HL-60/S4 treated with retinoic acid at 250 ng/mL for 4 days and 3 days (cell line): ENCODE results near the gene FHIP1A.

Source experiments
- in situ Hi-C: fragments of 300-500 bp; cut with MboI; formaldehyde crosslinking; loops from 2 replicates; pipeline ENCODE4 v1.7.0; 2022; ENCODE audit warnings: low sequenced_read_pairs

The FHIP1A gene

DNA sequence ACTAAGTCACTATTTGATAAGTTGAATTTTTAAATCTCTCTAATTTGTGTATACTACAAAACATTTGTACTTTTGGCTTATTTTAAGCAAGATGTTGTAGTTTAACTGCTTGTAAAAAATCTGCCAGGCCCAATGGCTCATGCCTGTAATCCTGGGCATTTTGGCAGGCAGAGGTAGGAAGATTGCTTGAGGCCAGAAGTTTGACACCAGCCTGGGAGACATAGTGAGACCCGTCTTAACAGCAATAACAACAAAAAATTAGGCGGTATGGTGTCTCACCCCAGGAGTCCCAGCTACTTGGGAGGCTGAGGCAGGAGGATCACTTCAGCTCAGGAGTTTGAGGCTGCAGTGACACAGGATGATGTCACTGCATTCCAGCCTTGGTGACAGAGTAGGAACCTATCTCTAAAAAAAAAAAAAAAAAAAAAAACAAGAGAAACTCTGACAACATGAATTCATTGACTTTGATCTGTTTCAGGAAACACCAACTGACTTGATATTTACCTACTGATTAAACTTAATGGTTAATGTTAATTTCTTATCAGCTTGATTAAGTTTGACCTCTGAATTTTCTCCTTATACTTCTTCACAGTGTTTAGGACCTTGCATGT is 8.9 kb downstream of the FHIP1A start:
- in situ Hi-C loops: no loop called here

DNA sequence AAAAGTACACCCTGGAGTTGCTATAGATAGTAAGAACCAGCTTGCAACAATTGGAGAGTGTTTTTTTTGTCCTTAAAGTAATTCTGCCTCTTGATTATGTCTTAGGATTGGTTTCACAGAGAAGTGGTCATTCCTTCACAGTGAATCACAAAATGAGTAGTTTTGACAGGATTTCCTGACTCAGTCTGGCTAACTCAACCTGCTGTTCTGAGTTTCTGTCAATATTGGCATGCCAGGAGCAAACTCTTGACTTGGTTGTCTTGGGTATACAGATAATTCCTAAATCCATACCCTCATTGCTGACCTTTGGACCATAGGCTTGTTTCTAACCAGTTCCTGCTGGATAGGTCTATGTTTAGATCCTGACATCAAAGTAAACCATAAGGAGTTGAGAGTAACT is 9.4 kb downstream of the FHIP1A start:
- in situ Hi-C loops: no loop called here

DNA sequence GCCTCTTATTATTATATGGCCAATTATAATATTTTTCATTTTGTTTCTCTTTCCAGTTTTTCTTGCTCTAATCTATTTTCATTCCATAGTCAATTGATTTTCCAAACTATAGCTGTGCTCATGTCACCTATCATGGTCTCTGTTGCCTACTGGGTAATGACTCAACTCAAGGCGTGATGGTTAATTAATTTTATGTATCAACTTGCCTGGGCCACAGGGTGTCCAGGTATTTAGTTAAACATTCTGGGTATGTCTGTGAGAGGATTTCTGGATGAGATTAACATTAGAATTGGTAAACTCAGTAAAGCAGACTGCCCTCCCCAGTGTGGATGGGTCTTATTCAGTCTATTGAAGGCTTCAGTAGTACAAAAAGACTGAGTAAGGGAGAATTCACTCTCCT is 9.9 kb downstream of the FHIP1A start:
- in situ Hi-C loops: no loop called here

DNA sequence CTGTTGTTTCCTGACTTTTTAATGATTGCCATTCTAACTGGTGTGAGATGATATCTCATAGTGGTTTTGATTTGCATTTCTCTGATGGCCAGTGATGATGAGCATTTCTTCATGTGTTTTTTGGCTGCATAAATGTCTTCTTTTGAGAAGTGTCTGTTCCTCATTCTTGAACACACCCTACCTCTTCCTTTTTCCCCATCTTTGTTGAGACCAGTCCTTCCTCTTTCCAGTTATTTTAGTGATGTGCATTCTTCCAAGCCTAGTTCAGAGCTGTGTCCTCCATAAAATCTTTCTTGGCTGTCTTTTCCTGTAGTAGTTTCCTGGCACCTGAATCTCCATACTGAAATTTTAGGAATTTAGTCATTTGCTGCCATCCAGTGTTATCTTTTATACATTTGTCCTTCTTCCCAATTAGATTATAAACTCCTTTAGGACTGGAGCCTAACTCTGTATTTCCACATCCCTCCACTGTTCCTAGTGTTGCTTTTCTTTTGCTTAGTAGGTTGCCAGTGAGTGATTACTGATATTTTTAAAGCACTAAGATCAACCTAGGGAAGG is 11.4 kb downstream of the FHIP1A start:
- in situ Hi-C loops: no loop called here

DNA sequence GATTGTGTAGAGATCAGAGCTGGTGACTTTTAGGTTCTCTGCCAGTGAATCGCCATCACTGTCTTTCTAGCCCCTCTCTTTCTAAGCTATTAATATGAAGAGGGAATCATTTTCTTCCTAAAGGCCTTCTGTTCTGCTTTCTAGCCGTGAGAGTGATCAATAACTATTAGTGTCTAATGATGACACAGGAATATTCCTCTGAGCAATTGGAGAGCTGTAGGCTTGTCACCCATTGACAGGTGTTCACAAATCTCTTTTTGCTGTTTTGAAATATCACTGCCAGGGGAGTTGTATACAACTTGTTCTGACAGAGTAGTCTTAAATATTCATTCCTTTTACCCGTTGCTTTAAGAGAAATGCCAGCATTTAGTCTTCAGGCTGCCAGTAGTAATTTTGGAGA is 13.9 kb downstream of the FHIP1A start:
- in situ Hi-C loops: no loop called here

DNA sequence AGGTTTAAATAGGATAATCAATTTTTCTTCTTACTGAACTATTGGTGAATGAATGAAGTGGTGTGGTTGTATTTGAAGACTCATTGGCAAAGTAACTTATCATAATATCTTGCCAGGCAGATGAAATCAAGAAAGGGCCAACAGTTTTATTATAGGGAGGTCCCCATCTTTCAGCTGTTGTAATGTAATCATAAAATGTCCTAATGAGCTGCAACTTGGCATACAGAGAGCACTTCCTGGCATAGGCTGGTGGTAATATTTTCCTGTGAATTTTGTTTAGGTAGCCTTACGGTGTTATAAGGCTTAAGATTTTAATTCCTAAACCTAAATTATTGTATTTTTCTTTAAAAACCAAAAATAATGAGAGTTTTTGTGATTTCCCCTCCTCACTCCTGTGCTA is 17.5 kb downstream of the FHIP1A start:
- in situ Hi-C loops: no loop called here

DNA sequence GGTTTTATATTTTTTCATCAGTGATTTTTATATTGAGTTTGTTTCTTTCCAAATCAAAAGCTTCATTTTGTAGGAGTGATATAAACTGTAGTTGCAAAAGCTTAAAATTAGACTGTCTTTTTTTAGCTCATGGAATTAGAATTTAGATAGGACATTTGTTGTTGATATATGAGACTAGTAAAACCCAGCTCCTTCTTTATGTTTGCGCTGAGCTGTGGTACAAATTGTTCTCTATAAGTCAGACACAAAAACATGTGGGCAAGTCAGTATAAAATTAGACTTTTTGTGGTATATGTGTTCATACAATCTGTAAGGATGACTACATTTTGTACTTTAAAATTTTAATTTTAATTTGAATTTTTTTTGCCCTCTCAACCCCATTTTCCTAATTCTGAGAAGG is 18.3 kb downstream of the FHIP1A start:
- in situ Hi-C loops: no loop called here

DNA sequence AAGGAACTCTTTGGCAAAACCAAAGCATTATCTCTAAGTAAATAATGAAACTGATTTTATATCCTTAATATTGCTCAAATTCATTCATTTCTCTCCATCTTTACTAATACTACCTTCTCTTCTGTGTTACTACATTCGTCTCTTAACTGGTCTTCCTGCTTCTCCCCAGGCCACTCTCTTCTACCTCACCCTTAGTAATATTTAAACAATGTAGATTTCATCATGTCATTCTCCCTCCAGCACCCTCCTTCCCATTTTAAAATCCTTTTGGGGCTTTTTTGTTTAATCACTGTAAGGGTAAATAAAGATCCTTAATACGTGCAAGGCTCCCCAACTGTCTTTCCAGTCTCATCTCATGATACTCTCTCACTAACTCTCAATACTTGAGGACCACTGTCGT is 19.4 kb downstream of the FHIP1A start:
- in situ Hi-C loops: no loop called here

DNA sequence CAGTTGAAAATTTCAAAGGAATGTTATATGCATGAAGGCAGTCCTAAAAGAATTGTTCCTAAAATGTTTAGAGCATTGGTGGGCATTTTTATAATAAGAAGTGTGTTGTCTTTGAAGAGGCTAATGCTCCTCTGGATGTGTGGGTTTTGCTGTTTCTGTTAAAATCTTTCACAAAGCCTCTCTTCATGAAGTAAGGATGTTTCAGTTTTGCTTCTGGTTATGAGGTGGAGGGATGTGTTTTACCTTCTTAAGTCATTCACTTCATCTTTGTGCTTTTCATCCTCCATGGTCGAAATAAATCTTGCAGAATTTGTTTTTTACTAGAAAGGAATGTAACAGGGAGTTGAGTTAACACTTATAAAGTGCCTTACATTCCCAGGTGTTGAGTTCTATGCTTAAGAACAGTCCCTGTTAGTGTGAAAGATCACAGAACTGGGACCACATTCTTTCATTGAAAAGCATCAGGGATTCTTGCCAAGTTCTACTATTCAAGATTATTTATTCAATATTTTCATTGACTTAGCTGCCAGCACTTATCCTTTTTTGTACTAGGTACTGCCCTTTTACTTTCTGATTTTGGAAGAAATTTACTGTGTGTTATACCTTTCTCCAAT is 21.1 kb downstream of the FHIP1A start:
- in situ Hi-C loops: no loop called here

DNA sequence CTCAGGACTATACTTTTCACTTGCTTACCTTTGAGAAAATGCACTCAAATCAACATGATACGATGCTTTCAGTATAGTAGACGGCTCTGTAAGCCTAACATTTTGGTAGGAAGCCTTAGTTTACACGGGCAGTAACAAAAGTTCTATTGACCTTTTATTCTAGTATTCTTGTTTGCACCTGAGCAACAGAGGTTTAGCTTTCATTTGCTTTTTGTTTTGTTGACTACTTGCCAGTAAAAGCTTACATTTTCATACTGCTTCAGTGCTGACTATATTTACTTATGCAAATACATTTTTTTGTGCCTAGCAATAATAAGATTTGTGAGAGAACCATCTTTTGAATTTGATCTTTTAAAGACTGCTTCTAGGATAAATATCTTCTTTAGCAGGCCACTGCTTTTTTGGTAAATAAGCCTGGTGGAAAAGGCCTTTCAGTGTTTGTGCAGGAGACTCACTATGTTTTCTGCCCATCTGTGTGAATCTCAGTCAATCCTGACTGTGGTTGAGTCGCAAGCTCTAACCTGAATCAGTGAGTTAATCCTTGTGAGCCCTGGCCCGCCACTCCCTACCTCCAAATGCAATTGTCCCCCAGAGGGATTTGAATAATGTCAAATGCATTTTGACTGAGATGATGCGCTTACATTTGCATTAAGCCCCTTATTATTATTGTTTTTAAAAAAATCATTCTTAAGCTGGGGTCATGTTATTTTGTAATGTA is 21.9 kb downstream of the FHIP1A start:
- in situ Hi-C loops: no loop called here

DNA sequence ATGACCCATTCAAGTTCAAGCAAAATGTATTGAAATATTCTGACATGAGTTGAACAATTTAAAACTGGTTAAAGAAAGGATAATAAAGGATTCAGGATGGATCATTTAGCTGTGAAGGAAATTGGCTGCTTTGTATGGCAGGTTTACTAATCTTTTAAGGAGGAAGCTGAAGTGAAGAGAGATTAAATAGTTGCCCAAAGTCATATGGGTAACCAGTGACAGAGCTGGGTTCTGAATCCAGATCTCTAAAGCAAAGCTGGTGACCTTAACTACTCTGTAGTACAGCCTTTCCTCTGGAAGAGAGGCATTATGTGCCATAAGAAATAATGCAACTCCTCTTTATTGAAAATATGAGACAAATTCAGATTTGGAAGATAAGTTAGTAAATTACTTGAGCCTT is 22.8 kb downstream of the FHIP1A start:
- in situ Hi-C loops: no loop called here

DNA sequence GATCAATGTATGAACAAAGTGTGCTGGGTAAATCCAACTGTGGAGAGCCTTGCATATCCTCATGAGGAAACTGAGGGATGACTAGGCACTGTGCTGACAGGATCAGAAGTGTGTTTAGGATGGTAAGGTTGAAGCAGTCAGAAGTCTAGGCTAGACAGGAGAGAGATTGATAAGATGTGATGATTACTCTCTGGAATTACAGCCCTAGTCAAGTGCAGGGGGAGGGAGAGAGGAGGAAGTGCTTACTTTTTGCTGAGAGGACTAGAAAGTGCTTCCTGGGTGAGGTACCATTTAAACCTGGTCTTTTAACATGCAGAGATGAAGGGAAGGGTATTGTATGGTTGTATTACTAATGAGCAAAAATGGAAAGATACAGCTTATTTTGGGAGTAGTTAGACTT is 23.7 kb downstream of the FHIP1A start:
- in situ Hi-C loops: no loop called here

DNA sequence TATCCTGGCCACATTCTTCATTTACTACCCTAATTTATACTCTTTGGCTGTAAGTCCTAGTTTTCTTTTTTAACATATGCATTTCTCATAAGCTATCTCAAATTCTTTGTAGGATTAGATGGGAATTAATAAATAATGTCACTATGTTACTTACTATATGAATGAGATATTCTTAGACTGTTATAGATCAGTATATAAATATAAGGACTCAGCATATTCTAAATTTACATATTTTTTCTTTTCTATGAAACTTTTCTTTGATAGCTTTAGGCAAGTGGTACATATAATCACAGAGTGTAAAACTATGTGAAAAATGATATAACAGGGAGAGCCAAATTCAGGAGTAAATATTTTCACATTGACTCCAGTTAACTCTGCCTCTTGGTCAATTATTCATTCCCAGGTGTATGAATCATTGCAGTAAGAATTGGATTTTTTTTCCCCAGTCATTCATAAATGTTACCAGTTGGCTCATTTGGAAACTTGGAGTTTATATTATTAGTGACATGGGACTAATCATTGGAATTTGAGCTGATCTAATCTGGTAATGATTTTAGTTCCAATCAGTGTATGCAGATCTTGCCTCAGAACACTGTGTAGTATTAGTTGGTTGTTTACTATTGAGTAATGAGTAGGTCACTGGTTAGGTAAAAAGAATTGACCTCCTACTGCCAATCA is 25.3 kb downstream of the FHIP1A start:
- in situ Hi-C loops: no loop called here

DNA sequence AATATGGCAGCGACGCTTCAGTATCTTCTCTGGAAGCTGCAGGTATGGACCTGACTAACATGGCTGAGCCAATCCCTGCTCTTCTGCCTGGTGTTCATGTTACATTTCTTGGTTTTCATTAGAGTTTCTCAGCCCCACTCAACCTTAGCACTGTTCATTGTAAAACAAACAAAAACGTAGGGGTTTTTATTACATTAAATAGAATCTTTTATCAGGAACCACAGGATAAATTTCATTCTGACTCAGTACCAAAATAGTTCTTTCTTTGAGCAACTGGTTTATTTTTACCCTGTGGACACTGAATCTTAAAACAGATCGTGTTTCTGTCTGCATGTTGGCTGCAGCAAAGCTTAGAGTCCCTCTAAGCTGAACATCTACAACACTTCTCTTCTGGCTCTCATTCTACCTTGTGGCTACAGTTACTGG is 27.1 kb downstream of the FHIP1A start:
- in situ Hi-C loops: no loop called here

DNA sequence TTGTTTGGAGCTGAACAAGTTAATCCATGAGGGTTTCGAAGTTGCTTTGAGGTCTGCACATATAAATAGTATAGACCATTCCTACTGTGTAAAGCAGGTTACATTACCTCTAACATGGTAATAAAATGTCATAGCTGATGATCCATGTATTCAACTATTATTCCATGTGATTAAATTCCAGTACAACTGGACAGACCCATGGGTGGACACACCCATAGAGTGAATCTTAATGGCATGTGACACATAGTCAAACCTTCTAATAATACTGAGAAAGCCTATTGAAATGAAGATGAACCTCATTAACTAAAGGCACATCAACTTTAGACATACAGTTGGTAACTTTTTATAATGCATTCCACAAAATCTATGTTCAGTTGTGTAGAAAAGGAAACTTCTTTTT is 28.5 kb downstream of the FHIP1A start:
- in situ Hi-C loops: no loop called here

DNA sequence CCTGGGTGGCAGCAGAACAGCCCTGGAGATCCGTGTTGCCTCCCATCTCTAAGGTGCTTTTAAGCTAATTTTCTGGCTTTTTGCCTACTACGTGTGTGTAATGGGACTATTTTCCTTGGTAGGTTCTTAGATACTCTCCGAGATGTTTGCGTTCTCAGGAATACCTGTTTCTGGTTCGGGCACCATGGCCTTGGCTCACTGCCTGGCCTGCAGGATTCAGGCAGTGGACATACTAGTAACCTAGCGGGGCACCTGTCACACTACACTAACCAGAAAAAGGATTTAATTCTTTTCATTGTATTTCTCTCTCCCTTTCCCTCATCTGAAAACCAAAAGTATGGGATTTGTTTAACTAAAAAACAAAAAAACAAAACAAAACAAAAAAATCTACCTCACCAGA is 29.2 kb downstream of the FHIP1A start:
- in situ Hi-C loops: no loop called here

DNA sequence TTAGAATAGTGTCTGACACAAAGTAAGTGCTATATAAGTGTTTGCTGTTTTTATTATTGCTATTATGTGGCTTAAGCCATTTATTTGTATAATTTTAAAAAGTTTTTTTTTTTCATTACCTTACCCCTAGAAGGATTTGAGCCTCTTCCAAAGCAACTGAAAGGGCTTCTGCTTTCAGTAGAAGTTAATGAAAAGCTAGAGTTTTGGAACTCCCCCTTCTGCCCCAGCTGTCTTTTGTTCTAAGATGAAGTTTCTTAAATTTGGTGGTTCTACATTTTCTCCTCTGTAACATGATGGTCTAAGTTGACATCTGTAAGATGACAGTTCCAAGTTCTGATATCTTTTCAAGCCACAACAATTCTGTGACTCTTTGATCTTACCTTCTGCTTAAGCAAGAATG is 30.3 kb downstream of the FHIP1A start:
- in situ Hi-C loops: no loop called here

DNA sequence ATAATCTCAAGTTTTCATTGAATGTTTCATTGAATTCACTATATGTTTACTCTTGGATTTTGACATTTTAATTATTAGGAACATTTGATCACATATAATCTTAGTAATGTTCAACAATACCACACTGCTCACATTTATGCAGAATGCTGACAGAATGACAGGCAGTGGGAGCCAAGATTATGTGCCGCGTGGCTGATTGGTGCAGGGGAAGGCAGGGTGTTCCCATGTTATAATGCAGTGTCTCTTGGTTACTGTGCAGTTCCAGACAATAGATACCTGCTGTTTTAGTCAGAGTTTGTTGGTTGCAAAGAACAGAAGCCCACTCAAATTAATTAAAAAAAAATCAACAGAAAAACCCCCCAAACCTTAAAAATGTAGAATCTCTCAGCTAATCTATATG is 33.0 kb downstream of the FHIP1A start:
- in situ Hi-C loops: no loop called here

DNA sequence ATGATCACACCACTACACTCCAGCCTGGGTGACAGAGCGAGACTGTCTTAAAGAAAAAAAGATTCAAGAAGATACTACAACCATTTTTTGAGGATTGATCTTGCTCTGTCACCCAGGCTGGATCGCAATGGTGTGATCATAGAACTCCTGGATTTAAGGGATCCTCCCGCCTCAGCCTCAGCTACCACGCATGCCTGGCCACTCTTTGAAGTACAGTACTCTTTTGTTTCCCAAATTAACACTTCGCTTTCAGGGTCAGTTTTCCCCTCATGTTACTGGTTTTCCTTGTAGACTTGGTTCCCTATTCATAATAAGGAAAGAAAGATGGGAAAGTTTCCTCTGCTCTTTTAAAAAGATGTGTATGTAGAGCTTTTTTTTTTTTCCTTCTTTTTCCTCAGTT is 34.3 kb downstream of the FHIP1A start:
- in situ Hi-C loops: no loop called here

DNA sequence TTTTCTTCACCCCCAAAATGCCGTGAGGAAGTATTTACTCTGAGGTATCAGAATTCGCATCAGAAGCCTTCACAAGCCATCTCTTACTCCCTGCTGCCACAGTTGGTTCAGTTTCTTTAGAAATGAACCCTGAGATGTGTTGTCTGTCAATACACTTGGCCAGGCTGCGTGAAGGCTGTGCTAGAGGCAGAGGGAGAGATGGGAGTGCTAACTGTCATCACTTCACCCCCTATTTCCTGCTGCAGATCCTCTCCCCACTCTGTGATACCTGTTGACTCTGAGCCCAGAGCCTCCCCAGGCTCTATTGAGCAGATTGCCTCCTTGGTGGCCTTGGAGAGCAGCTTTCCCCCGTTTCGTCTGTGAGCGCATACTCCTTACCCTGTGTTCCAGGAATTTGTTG is 34.8 kb downstream of the FHIP1A start:
- in situ Hi-C loops: no loop called here

DNA sequence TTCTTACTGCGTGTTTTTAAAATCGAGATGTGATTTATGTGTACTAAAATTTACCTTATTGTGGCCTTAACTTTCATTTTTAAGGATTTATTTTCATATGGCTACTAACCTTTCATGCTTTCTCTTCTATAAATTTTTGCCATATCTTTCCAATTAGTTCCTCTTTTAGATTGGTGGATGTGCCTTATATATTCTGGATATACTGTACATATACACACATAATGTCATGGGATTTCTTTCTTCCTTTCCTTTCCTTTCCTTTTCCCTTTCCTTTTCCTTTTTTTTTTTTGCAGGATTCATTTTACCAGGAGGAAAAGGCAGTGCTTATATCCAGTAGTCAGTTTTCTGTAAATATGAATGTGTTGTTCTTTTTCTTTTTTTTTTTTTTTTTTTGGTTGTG is 37.2 kb downstream of the FHIP1A start:
- in situ Hi-C loops: no loop called here

DNA sequence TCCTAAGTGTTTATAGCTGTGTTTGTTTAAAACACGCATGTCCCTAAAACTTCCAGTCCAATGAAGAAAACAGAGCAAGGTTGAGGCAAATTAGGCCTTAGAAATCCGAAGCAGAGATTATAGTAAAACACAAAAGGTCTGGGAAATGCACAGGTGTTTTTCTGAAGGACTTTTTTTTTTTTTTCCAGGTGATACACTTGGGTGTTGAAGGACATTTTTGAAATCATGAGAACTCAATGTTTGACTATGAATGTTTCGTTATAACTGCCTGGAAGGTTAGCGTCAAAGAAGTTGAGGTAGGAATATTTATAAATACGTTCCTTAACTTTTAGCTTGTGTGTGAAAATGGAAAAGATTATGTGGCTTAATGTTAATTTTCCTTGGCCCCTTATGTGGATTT is 45.5 kb downstream of the FHIP1A start:
- in situ Hi-C loops: no loop called here
